HCT116 (cell line): ENCODE data around the gene WNK2. TPM values are rescaled to one million over a fixed set of nuclear protein-coding genes. Genes with fewer than 3 reads are reported as not detected.

ENCODE experiments used
- ATAC-seq: fragments of 200-7000 bp; cut with Tn5 transposase; 2 replicates; pipeline ENCODE4 v1.9.1; 2020; ENCODE audit warnings: mild to moderate bottlenecking, moderate library complexity
- BruUV-seq: library from RNA; stranded (reverse); fragments of 400-500 nt; replicated peaks from 2 replicates; lab custom pipeline; 2021; lab: Mats Ljungman, UMichigan
- CTCF ChIA-PET: fragments of 300-600 bp; sonication (Branson Sonifier 250); formaldehyde crosslinking; loops from one replicate; lab custom pipeline; 2021; ENCODE audit warnings: antibody characterized with exemption; lab: Charles Lee
- POLR2A ChIA-PET: fragments of 300-600, 350-600 bp; sonication (Branson Sonifier 250); formaldehyde crosslinking; loops from one replicate; lab custom pipeline; 2021; ENCODE audit warnings: antibody characterized with exemption; lab: Charles Lee
- RAD21 ChIA-PET, 2 experiments: fragments of 300-600 bp; sonication (Branson Sonifier 250); formaldehyde crosslinking; loops; one replicate each; lab custom pipeline; 2023; ENCODE audit warnings: low total read pairs in 2 of 2; ENCODE audit not compliant: uncharacterized antibody in 2 of 2, unreplicated experiment in 2 of 2, low non-redundant PET in 1 of 2; lab: Charles Lee
- DNase-seq: peaks from one replicate; pipeline ENCODE4 v3.0.0-alpha.2; 2010; ENCODE audit warnings: low read depth, low spot score
- H2AFZ ChIP-seq: fragments of 200-600 bp; shearing (Covaris generic), sonication (generic); 2 replicates; pipeline ENCODE4 v1.6.1; 2017; ENCODE audit warnings: low read depth, mixed run types, mixed read lengths, antibody characterized with exemption, low read length; ENCODE audit not compliant: poor library complexity, severe bottlenecking
- H3K27ac ChIP-seq: 2 replicates; pipeline ENCODE4 v1.5.1; 2012; ENCODE audit warnings: low read depth, low read length
- H3K27me3 ChIP-seq: fragments of 200-600 bp; sonication (generic); 2 replicates; pipeline ENCODE4 v1.6.1; 2016; ENCODE audit warnings: mixed run types, low read length, mixed read lengths; ENCODE audit not compliant: insufficient read depth
- H3K36me3 ChIP-seq, 2 experiments: fragments of 200-500 bp in 1 of 2; fragments of 200-600 bp in 1 of 2; sonication (Bioruptor generic) in 1 of 2; sonication (generic) in 1 of 2; 2 replicates each; pipeline versions ENCODE4 v1.5.1 to v1.6.1; 2014 to 2016; ENCODE audit warnings: low read length in 2 of 2, inconsistent platforms in 1 of 2, mixed read lengths in 1 of 2, mixed run types in 1 of 2; ENCODE audit not compliant: insufficient read depth in 2 of 2, control insufficient read depth in 1 of 2
- H3K4me1 ChIP-seq, 2 experiments: fragments of 200-600 bp in 1 of 2; sonication (generic) in 1 of 2; 2 replicates each; pipeline versions ENCODE4 v1.5.1 to v1.6.1; 2012 to 2017; ENCODE audit warnings: low read length in 2 of 2, inconsistent platforms in 1 of 2, mild to moderate bottlenecking in 1 of 2, mixed read lengths in 1 of 2, mixed run types in 1 of 2, moderate library complexity in 1 of 2; ENCODE audit not compliant: insufficient read depth in 2 of 2, control insufficient read depth in 1 of 2
- H3K4me2 ChIP-seq: fragments of 200-600 bp; sonication (generic); 2 replicates; pipeline ENCODE4 v1.6.1; 2017; ENCODE audit warnings: mixed run types, low read length, mixed read lengths
- H3K4me3 ChIP-seq, 2 experiments: fragments of 200-600 bp in 1 of 2; sonication (generic) in 1 of 2; replicated peaks in 1 of 2; 2 replicates each; pipeline ENCODE4 v1.5.1; 2011 to 2016; ENCODE audit warnings: low read length in 2 of 2, control low read depth in 1 of 2, low read depth in 1 of 2, mild to moderate bottlenecking in 1 of 2, mixed read lengths in 1 of 2, mixed run types in 1 of 2
- H3K79me2 ChIP-seq: fragments of 200-600 bp; sonication (generic); 2 replicates; pipeline ENCODE4 v1.6.1; 2017; ENCODE audit warnings: mild to moderate bottlenecking, mixed run types, low read length, moderate library complexity, mixed read lengths; ENCODE audit not compliant: insufficient read depth
- H3K9ac ChIP-seq: fragments of 200-600 bp; sonication (generic); 2 replicates; pipeline ENCODE4 v1.6.1; 2016; ENCODE audit warnings: low read length, mixed read lengths
- H3K9me2 ChIP-seq: fragments of 200-600 bp; sonication (generic), shearing (Covaris generic); 2 replicates; pipeline ENCODE4 v1.6.1; 2017; ENCODE audit warnings: mixed run types, mild to moderate bottlenecking, moderate library complexity; ENCODE audit not compliant: insufficient read depth
- H3K9me3 ChIP-seq, 2 experiments: fragments of 200-500 bp in 1 of 2; fragments of 200-600 bp in 1 of 2; sonication (Bioruptor generic) in 1 of 2; sonication (generic) in 1 of 2; 2 replicates each; pipeline ENCODE4 v1.6.1; 2014 to 2017; ENCODE audit warnings: low read length in 2 of 2, mixed read lengths in 2 of 2, inconsistent platforms in 1 of 2, low read depth in 1 of 2, mild to moderate bottlenecking in 1 of 2, mixed run types in 1 of 2, moderate library complexity in 1 of 2; ENCODE audit not compliant: control insufficient read depth in 1 of 2, insufficient read depth in 1 of 2
- H4K20me1 ChIP-seq: fragments of 200-600 bp; sonication (generic), shearing (Covaris generic); 2 replicates; pipeline ENCODE4 v1.6.1; 2017; ENCODE audit warnings: mixed run types, mild to moderate bottlenecking, moderate library complexity; ENCODE audit not compliant: insufficient read depth
- ATF3 ChIP-seq: IDR thresholded peaks from 2 replicates; pipeline ENCODE4 v1.6.1; 2012
- EGR1 ChIP-seq: IDR thresholded peaks from 2 replicates; pipeline ENCODE4 v1.6.1; 2012; ENCODE audit warnings: low read depth
- ELF1 ChIP-seq: IDR thresholded peaks from 2 replicates; pipeline ENCODE4 v1.6.1; 2012; ENCODE audit warnings: low read depth, borderline replicate concordance
- EZH2 ChIP-seq: fragments of 200-600 bp; sonication (generic); IDR thresholded peaks from 2 replicates; pipeline ENCODE4 v1.6.1; 2017; ENCODE audit warnings: antibody characterized with exemption, mixed run types
- JUND ChIP-seq: IDR thresholded peaks from 2 replicates; pipeline ENCODE4 v1.6.1; 2012
- MAX ChIP-seq: IDR thresholded peaks from 2 replicates; pipeline ENCODE4 v1.6.1; 2012
- POLR2A ChIP-seq: IDR thresholded peaks from 2 replicates; pipeline ENCODE4 v1.7.0; 2011; ENCODE audit warnings: borderline replicate concordance; ENCODE audit not compliant: insufficient read depth, insufficient read length; ENCODE audit errors: extremely low read depth
- POLR2AphosphoS5 ChIP-seq: IDR thresholded peaks from 2 replicates; pipeline ENCODE4 v1.6.1; 2011; ENCODE audit warnings: mild to moderate bottlenecking, low read depth, low read length, moderate library complexity
- REST ChIP-seq: IDR thresholded peaks from 2 replicates; pipeline ENCODE4 v1.6.1; 2012; ENCODE audit warnings: low read depth
- intact Hi-C: fragments of 100-400 bp; cut with micrococcal nuclease; formaldehyde crosslinking; loops from 2 replicates; pipeline ENCODE4 v1.10.0; 2022
- total RNA-seq: library from RNA; stranded (reverse); gene quantifications from one replicate; pipeline ENCODE4 v1.2.1, GENCODE V29; 2021; ENCODE audit not compliant: unreplicated experiment

The WNK2 gene
- total RNA-seq, 1 experiment from 2014 or later = 24.4 TPM

GRCh38 chr9:93268551-93269314 lies 84.8 kb downstream of the WNK2 start:
- no peak overlapping the region for H3K27ac ChIP-seq
- no peaks in the 10 kb centered on the region for H3K27me3 ChIP-seq
- H3K9me2 ChIP-seq = no peaks in the 10 kb centered on the region
- no TSS peak for BruUV-seq
- intact Hi-C loops = no loop called here
- H3K36me3 ChIP-seq = peaks cover 6 to 13% of the 10 kb centered on the region in 2 experiments
- ATAC-seq = no peak
- no peak for DNase-seq
- TF ChIP-seq EGR1 (no peak), REST (no peak), ELF1 (no peak), POLR2AphosphoS5 (no peak), JUND (no peak), ATF3 (no peak), MAX (no peak), EZH2 (no peak), POLR2A (no peak)
- H3K4me1 ChIP-seq = no peaks in the 10 kb centered on the region
- POLR2A ChIA-PET = no interaction called here
- no peak overlapping the region for H3K9ac ChIP-seq
- H4K20me1 ChIP-seq = no peaks in the 10 kb centered on the region
- H2AFZ ChIP-seq = no peak overlapping the region
- H3K9me3 ChIP-seq = no peaks in the 10 kb centered on the region
- RAD21 ChIA-PET = no interaction called here
- H3K4me2 ChIP-seq = no peak overlapping the region
- no peaks in the 10 kb centered on the region for H3K79me2 ChIP-seq
- CTCF ChIA-PET = no interaction called here
- H3K4me3 ChIP-seq = no peak overlapping the region
